HepG2 (cell line): Measurements from ENCODE around the gene SLC28A1. TPM values are rescaled to one million over a fixed set of nuclear protein-coding genes. Genes with fewer than 3 reads are reported as not detected.

ENCODE experiments used
- ATAC-seq: fragments of 200-7000 bp; cut with Tn5 transposase; 3 replicates; pipeline ENCODE4 v1.9.1; 2020; ENCODE audit warnings: mild to moderate bottlenecking, moderate library complexity
- BruUV-seq: library from RNA; stranded (reverse); fragments of 400-500 nt; replicated peaks from 2 replicates; lab custom pipeline; 2021; lab: Mats Ljungman, UMichigan
- CTCF ChIA-PET: fragments of 300-600 bp; formaldehyde crosslinking; extraction: SDS; loops from one replicate; lab custom pipeline; 2021; ENCODE audit warnings: low total read pairs, inconsistent platforms, low intra/inter-chr PET ratio; lab: Yijun Ruan, JAX
- POLR2A ChIA-PET: fragments of 350-600 bp; sonication (Branson Sonifier 250); formaldehyde crosslinking; loops from one replicate; lab custom pipeline; 2020; ENCODE audit warnings: antibody characterized with exemption, inconsistent platforms; lab: Yijun Ruan, JAX
- DNase-seq: peaks from one replicate; pipeline ENCODE4 v3.0.0-alpha.2; 2015; ENCODE audit warnings: low spot score
- FAIRE-seq: peaks from 3 replicates; lab custom pipeline; 2011; peaks lifted over from hg19 to GRCh38; lab: Jason Lieb, UNC
- H2AFZ ChIP-seq: one replicate; pipeline ENCODE4 v1.6.1; 2011; ENCODE audit warnings: low read length, inconsistent platforms
- H3K27ac ChIP-seq: fragments of 300-600 bp; 3 replicates; pipeline ENCODE4 v1.8.0; 2011; ENCODE audit warnings: mixed run types, mild to moderate bottlenecking, mixed read lengths, low read length, inconsistent platforms; ENCODE audit not compliant: insufficient read depth; ENCODE audit errors: extremely low read length
- H3K27me3 ChIP-seq, 2 experiments: fragments of 200-600 bp in 1 of 2; 2 replicates in 1 of 2; 3 replicates in 1 of 2; pipeline versions ENCODE4 v1.6.0 to v1.8.0; 2011; ENCODE audit warnings: low read length in 2 of 2, mild to moderate bottlenecking in 2 of 2, moderate library complexity in 2 of 2, inconsistent platforms in 1 of 2; ENCODE audit not compliant: insufficient read depth in 2 of 2, control insufficient read depth in 1 of 2
- H3K36me3 ChIP-seq, 2 experiments: fragments of 200-600 bp in 1 of 2; replicated peaks in 1 of 2; 2 replicates in 1 of 2; 3 replicates in 1 of 2; pipeline versions ENCODE4 v1.5.1 to v1.8.0; 2011; ENCODE audit warnings: low read length in 2 of 2, inconsistent platforms in 1 of 2; ENCODE audit not compliant: insufficient read depth in 2 of 2, control insufficient read depth in 1 of 2
- H3K4me1 ChIP-seq: 2 replicates; pipeline ENCODE4 v1.5.1; 2012; ENCODE audit warnings: low read length, inconsistent platforms; ENCODE audit not compliant: insufficient read depth
- H3K4me2 ChIP-seq: 2 replicates; pipeline ENCODE4 v1.6.0; 2011; ENCODE audit warnings: low read depth, low read length, inconsistent platforms
- H3K4me3 ChIP-seq, 3 experiments: fragments of 200-600 bp in 1 of 3; sonication (generic), shearing (Covaris generic) in 1 of 3; replicated peaks in 1 of 3; 2 replicates each; pipeline ENCODE4 v1.5.1; 2011 to 2016; ENCODE audit warnings: low read length in 3 of 3, inconsistent platforms in 2 of 3, low read depth in 2 of 3, mild to moderate bottlenecking in 2 of 3, control low read depth in 1 of 3, mixed read lengths in 1 of 3; ENCODE audit not compliant: insufficient read depth in 1 of 3
- H3K79me2 ChIP-seq: one replicate; pipeline ENCODE4 v1.6.1; 2011; ENCODE audit warnings: low read length, inconsistent platforms; ENCODE audit not compliant: insufficient read depth
- H3K9ac ChIP-seq: 2 replicates; pipeline ENCODE4 v1.6.0; 2011; ENCODE audit warnings: mild to moderate bottlenecking, low read depth, low read length, inconsistent platforms; ENCODE audit not compliant: insufficient read depth
- H3K9me3 ChIP-seq: 2 replicates; pipeline ENCODE4 v1.5.1; 2012; ENCODE audit warnings: mild to moderate bottlenecking, low read length
- H4K20me1 ChIP-seq: 2 replicates; pipeline ENCODE4 v1.6.0; 2011; ENCODE audit warnings: inconsistent platforms, mild to moderate bottlenecking, low read length, moderate library complexity; ENCODE audit not compliant: insufficient read depth
- AGO1 ChIP-seq: fragments of 200-400 bp; formaldehyde crosslinking; IDR thresholded peaks from 2 replicates; pipeline ENCODE4 v1.6.1; 2017; ENCODE audit warnings: mild to moderate bottlenecking, low read depth, low read length, moderate library complexity; ENCODE audit not compliant: poor library complexity, severe bottlenecking
- KLF9 ChIP-seq: IDR thresholded peaks from 2 replicates; pipeline ENCODE4 v1.6.1; 2016; ENCODE audit warnings: low read depth
- STAG1 ChIP-seq: sonication (generic); formaldehyde crosslinking; IDR thresholded peaks from 2 replicates; pipeline ENCODE4 v1.4.0; 2020; ENCODE audit warnings: missing genetic modification reagents
- WGBS: methylation state at CpG from one replicate; pipeline ENCODE4 v1.1.6; 2017; ENCODE audit warnings: low lambda C conversion rate; 5-methylcytosine and 5-hydroxymethylcytosine counted together
- in situ Hi-C: cut with HindIII; loops from 2 replicates; pipeline ENCODE4 v1.10.0; 2017; ENCODE audit warnings: low pct_unique_long_range_greater_than_20kb; ENCODE audit not compliant: extremely low pct_ligation_motif_present
- intact Hi-C: fragments of 100-400 bp; cut with micrococcal nuclease; formaldehyde crosslinking; loops from one replicate; pipeline ENCODE4 v1.10.0; 2022; ENCODE audit not compliant: unreplicated experiment
- polyA plus RNA-seq, 8 experiments: library from polyadenylated mRNA; depleted of rRNA in 3 of 8; stranded (reverse) in 7 of 8; unstranded in 1 of 8; fragments of >200 nt; fragmentation: Illumina TruSeq in 4 of 8; extraction: Trizol in 4 of 8; gene quantifications; 2 replicates each; pipeline versions ENCODE4 v1.2.1 to v1.2.3, GENCODE V29; 2011 to 2016; ENCODE audit warnings: low read depth in 4 of 8, missing spikeins in 1 of 8, mixed read lengths in 1 of 8; ENCODE audit not compliant: insufficient read depth in 1 of 8
- total RNA-seq, 5 experiments: library from RNA; depleted of rRNA; stranded (reverse); fragments of >200 nt; fragmentation: Illumina TruSeq; extraction: Trizol; gene quantifications; 2 replicates each; pipeline ENCODE4 v1.2.3, GENCODE V29; 2016; ENCODE audit warnings: low read depth in 1 of 5
- TF ChIP-seq, protein P1 (sequence below): sonication (generic); formaldehyde crosslinking; IDR thresholded peaks from 2 replicates; pipeline ENCODE4 v1.5.1; 2020; ENCODE audit warnings: mild to moderate bottlenecking, moderate library complexity, missing genetic modification reagents
- TF ChIP-seq, protein P2 (sequence below), 2 experiments: sonication (generic) in 1 of 2; formaldehyde crosslinking in 1 of 2; IDR thresholded peaks; 2 replicates each; pipeline versions ENCODE4 v1.6.1 to v1.9.0; 2014 to 2022; ENCODE audit warnings: antibody characterized with exemption in 1 of 2, borderline replicate concordance in 1 of 2, inconsistent platforms in 1 of 2, low read depth in 1 of 2, missing genetic modification reagents in 1 of 2
- TF ChIP-seq, protein P3 (sequence below): sonication (generic); formaldehyde crosslinking; IDR thresholded peaks from 2 replicates; pipeline ENCODE4 v1.4.0; 2020; ENCODE audit warnings: mild to moderate bottlenecking, missing genetic modification reagents
- TF ChIP-seq, protein P4 (sequence below): sonication (generic); formaldehyde crosslinking; IDR thresholded peaks from 2 replicates; pipeline ENCODE4 v1.4.0; 2020; ENCODE audit warnings: mild to moderate bottlenecking, missing genetic modification reagents

SLC28A1 gene
- total and polyA plus RNA-seq, 2 of the 13 experiments (the other 11 are each of a cell fraction or from before 2014, with no cell fraction given): 0.31 to 5.8 TPM

DNA sequence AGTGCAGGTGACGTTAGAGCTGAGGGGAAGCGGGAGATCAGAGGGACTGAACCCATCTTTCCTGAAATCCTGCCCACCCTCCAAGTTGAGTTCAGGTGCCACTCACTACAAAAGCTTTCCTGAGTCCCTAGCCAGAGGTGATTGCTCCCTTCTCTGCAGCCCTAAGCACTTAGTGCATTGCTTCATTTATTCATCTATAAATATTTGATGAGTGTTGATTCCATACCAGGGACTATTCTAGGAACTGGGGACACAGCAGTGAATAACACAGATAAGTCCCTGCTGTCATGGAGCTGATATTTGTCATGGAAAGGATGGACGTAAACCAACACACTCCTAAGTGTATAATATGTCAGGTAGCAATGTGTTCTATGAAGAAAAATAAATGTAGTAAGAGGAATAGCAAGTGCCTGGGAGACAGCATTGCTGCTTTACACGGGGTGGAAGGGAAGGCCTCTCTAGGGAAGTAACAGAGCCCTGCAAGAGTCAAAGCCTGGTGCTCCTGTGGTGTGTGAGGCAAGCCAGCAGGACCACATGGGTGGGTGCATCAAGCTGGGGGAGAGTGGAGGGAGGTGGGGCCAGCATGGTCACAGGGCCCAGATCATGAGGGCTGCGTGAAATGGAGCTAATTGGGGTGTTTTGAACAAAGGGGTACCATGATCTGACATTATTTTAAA, 48.7 kb upstream of the SLC28A1 start:
- no peaks in the 10 kb centered on the region for H3K36me3 ChIP-seq
- no peak for ATAC-seq
- ChIA-PET CTCF (no interaction called here), POLR2A (no interaction called here)
- H2AFZ ChIP-seq: no peak overlapping the region
- WGBS: 20% methylated on average over 5 of the region's 5 CpGs
- peaks cover 14% of the 10 kb centered on the region for H3K4me1 ChIP-seq
- no peaks in the 10 kb centered on the region for H3K79me2 ChIP-seq
- no peaks in the 10 kb centered on the region for H4K20me1 ChIP-seq
- DNase-seq: no peak
- no TSS peak for BruUV-seq
- FAIRE-seq: no peak
- H3K4me3 ChIP-seq: no peak overlapping the region
- intact Hi-C loops: no loop called here
- H3K9ac ChIP-seq: no peak overlapping the region
- peaks cover 0 to 28% of the 10 kb centered on the region in 2 experiments; a peak in 3 of 5 replicates for H3K27me3 ChIP-seq
- no peak overlapping the region for H3K27ac ChIP-seq
- no peak overlapping the region for H3K4me2 ChIP-seq
- in situ Hi-C loops: loop anchor here (25.0 kb wide), 1 partner anchor 327 kb away; no protein-coding TSS in a partner anchor
- no peaks in the 10 kb centered on the region for H3K9me3 ChIP-seq
- no peak for TF ChIP-seq STAG1
- TF ChIP-seq, protein P1, sequence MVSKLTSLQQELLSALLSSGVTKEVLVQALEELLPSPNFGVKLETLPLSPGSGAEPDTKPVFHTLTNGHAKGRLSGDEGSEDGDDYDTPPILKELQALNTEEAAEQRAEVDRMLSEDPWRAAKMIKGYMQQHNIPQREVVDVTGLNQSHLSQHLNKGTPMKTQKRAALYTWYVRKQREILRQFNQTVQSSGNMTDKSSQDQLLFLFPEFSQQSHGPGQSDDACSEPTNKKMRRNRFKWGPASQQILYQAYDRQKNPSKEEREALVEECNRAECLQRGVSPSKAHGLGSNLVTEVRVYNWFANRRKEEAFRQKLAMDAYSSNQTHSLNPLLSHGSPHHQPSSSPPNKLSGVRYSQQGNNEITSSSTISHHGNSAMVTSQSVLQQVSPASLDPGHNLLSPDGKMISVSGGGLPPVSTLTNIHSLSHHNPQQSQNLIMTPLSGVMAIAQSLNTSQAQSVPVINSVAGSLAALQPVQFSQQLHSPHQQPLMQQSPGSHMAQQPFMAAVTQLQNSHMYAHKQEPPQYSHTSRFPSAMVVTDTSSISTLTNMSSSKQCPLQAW (CRISPR knock-in tag): no peak
- TF ChIP-seq, protein P2, sequence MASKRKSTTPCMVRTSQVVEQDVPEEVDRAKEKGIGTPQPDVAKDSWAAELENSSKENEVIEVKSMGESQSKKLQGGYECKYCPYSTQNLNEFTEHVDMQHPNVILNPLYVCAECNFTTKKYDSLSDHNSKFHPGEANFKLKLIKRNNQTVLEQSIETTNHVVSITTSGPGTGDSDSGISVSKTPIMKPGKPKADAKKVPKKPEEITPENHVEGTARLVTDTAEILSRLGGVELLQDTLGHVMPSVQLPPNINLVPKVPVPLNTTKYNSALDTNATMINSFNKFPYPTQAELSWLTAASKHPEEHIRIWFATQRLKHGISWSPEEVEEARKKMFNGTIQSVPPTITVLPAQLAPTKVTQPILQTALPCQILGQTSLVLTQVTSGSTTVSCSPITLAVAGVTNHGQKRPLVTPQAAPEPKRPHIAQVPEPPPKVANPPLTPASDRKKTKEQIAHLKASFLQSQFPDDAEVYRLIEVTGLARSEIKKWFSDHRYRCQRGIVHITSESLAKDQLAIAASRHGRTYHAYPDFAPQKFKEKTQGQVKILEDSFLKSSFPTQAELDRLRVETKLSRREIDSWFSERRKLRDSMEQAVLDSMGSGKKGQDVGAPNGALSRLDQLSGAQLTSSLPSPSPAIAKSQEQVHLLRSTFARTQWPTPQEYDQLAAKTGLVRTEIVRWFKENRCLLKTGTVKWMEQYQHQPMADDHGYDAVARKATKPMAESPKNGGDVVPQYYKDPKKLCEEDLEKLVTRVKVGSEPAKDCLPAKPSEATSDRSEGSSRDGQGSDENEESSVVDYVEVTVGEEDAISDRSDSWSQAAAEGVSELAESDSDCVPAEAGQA (IDR thresholded peaks at IDR 0.05; ENCODE audit: low read depth): no peak
- TF ChIP-seq, protein P2 (CRISPR knock-in tag; IDR thresholded peaks at IDR 0.05; ENCODE audit: borderline replicate concordance): no peak
- TF ChIP-seq, protein P3, sequence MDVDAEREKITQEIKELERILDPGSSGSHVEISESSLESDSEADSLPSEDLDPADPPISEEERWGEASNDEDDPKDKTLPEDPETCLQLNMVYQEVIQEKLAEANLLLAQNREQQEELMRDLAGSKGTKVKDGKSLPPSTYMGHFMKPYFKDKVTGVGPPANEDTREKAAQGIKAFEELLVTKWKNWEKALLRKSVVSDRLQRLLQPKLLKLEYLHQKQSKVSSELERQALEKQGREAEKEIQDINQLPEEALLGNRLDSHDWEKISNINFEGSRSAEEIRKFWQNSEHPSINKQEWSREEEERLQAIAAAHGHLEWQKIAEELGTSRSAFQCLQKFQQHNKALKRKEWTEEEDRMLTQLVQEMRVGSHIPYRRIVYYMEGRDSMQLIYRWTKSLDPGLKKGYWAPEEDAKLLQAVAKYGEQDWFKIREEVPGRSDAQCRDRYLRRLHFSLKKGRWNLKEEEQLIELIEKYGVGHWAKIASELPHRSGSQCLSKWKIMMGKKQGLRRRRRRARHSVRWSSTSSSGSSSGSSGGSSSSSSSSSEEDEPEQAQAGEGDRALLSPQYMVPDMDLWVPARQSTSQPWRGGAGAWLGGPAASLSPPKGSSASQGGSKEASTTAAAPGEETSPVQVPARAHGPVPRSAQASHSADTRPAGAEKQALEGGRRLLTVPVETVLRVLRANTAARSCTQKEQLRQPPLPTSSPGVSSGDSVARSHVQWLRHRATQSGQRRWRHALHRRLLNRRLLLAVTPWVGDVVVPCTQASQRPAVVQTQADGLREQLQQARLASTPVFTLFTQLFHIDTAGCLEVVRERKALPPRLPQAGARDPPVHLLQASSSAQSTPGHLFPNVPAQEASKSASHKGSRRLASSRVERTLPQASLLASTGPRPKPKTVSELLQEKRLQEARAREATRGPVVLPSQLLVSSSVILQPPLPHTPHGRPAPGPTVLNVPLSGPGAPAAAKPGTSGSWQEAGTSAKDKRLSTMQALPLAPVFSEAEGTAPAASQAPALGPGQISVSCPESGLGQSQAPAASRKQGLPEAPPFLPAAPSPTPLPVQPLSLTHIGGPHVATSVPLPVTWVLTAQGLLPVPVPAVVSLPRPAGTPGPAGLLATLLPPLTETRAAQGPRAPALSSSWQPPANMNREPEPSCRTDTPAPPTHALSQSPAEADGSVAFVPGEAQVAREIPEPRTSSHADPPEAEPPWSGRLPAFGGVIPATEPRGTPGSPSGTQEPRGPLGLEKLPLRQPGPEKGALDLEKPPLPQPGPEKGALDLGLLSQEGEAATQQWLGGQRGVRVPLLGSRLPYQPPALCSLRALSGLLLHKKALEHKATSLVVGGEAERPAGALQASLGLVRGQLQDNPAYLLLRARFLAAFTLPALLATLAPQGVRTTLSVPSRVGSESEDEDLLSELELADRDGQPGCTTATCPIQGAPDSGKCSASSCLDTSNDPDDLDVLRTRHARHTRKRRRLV (CRISPR knock-in tag): no peak
- TF ChIP-seq, protein P4, sequence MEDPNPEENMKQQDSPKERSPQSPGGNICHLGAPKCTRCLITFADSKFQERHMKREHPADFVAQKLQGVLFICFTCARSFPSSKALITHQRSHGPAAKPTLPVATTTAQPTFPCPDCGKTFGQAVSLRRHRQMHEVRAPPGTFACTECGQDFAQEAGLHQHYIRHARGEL (CRISPR knock-in tag): no peak
- TF ChIP-seq KLF9 (CRISPR knock-in tag): no peak
- no peak for TF ChIP-seq AGO1
